Measurements from ENCODE around the gene RTP4. TPM values are rescaled to one million over a fixed set of nuclear protein-coding genes. Genes with fewer than 3 reads are reported as not detected.

RTP4 gene
- total and polyA plus RNA-seq, 10 of the 15 experiments (the other 5 are each of a cell fraction or from before 2014, with no cell fraction given), result 2.2 to 6.5 (median 3.9) TPM

GRCh38 chr3:187398955-187399354 is 30.8 kb downstream of the RTP4 start:
- DNase-seq (ENCODE audit: low read depth, low spot score), result no peak
- H3K27me3 ChIP-seq (replicated peaks in 1 of 2; ENCODE audit: control insufficient read depth in 2 of 2, insufficient read depth in 2 of 2, low read length in 1 of 2), result peaks cover 0 to 5% of the 10 kb centered on the region in 2 experiments; a peak in 1 of 4 replicates
- no peaks in the 10 kb centered on the region for H4K20me1 ChIP-seq (ENCODE audit: control insufficient read depth, insufficient read depth)
- no TSS peak for BruUV-seq (replicated peaks)
- CTCF ChIA-PET, result no interaction called here
- no peak for ATAC-seq
- no peak for TF ChIP-seq ZBED1 (IDR thresholded peaks at IDR 0.05; ENCODE audit: borderline replicate concordance)
- no peak for TF ChIP-seq ASH2L (IDR thresholded peaks at IDR 0.05; ENCODE audit: borderline replicate concordance, low read depth)
- TF ChIP-seq TCF3 (IDR thresholded peaks at IDR 0.05; ENCODE audit: borderline replicate concordance, insufficient read depth, low read depth, low read length), result no peak
- TF ChIP-seq BCL11A (IDR thresholded peaks at IDR 0.05; ENCODE audit: low read depth, low read length), result no peak
- no peak for TF ChIP-seq JUNB (IDR thresholded peaks at IDR 0.05)
- TF ChIP-seq, protein P1, sequence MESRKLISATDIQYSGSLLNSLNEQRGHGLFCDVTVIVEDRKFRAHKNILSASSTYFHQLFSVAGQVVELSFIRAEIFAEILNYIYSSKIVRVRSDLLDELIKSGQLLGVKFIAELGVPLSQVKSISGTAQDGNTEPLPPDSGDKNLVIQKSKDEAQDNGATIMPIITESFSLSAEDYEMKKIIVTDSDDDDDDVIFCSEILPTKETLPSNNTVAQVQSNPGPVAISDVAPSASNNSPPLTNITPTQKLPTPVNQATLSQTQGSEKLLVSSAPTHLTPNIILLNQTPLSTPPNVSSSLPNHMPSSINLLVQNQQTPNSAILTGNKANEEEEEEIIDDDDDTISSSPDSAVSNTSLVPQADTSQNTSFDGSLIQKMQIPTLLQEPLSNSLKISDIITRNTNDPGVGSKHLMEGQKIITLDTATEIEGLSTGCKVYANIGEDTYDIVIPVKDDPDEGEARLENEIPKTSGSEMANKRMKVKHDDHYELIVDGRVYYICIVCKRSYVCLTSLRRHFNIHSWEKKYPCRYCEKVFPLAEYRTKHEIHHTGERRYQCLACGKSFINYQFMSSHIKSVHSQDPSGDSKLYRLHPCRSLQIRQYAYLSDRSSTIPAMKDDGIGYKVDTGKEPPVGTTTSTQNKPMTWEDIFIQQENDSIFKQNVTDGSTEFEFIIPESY (IDR thresholded peaks at IDR 0.05), result no peak
- no peak for TF ChIP-seq PRDM15 (CRISPR knock-in tag; IDR thresholded peaks at IDR 0.05)
- TF ChIP-seq, protein P2, sequence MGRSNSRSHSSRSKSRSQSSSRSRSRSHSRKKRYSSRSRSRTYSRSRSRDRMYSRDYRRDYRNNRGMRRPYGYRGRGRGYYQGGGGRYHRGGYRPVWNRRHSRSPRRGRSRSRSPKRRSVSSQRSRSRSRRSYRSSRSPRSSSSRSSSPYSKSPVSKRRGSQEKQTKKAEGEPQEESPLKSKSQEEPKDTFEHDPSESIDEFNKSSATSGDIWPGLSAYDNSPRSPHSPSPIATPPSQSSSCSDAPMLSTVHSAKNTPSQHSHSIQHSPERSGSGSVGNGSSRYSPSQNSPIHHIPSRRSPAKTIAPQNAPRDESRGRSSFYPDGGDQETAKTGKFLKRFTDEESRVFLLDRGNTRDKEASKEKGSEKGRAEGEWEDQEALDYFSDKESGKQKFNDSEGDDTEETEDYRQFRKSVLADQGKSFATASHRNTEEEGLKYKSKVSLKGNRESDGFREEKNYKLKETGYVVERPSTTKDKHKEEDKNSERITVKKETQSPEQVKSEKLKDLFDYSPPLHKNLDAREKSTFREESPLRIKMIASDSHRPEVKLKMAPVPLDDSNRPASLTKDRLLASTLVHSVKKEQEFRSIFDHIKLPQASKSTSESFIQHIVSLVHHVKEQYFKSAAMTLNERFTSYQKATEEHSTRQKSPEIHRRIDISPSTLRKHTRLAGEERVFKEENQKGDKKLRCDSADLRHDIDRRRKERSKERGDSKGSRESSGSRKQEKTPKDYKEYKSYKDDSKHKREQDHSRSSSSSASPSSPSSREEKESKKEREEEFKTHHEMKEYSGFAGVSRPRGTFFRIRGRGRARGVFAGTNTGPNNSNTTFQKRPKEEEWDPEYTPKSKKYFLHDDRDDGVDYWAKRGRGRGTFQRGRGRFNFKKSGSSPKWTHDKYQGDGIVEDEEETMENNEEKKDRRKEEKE (IDR thresholded peaks at IDR 0.05), result no peak
- TF ChIP-seq, protein P3, sequence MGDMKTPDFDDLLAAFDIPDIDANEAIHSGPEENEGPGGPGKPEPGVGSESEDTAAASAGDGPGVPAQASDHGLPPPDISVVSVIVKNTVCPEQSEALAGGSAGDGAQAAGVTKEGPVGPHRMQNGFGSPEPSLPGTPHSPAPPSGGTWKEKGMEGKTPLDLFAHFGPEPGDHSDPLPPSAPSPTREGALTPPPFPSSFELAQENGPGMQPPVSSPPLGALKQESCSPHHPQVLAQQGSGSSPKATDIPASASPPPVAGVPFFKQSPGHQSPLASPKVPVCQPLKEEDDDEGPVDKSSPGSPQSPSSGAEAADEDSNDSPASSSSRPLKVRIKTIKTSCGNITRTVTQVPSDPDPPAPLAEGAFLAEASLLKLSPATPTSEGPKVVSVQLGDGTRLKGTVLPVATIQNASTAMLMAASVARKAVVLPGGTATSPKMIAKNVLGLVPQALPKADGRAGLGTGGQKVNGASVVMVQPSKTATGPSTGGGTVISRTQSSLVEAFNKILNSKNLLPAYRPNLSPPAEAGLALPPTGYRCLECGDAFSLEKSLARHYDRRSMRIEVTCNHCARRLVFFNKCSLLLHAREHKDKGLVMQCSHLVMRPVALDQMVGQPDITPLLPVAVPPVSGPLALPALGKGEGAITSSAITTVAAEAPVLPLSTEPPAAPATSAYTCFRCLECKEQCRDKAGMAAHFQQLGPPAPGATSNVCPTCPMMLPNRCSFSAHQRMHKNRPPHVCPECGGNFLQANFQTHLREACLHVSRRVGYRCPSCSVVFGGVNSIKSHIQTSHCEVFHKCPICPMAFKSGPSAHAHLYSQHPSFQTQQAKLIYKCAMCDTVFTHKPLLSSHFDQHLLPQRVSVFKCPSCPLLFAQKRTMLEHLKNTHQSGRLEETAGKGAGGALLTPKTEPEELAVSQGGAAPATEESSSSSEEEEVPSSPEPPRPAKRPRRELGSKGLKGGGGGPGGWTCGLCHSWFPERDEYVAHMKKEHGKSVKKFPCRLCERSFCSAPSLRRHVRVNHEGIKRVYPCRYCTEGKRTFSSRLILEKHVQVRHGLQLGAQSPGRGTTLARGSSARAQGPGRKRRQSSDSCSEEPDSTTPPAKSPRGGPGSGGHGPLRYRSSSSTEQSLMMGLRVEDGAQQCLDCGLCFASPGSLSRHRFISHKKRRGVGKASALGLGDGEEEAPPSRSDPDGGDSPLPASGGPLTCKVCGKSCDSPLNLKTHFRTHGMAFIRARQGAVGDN (IDR thresholded peaks at IDR 0.05), result no peak
- TF ChIP-seq SPI1 (IDR thresholded peaks at IDR 0.05; ENCODE audit: borderline replicate concordance, insufficient read depth, low read depth, low read length), result no peak
- no peak for TF ChIP-seq RBBP5 (conservative IDR thresholded peaks at IDR 0.05)
- no peak for TF ChIP-seq RFX5 (IDR thresholded peaks at IDR 0.05; ENCODE audit: low read depth, low read length)
- no peak for TF ChIP-seq YY1 (IDR thresholded peaks at IDR 0.05; ENCODE audit: low read depth, low read length)
- SMC1A ChIA-PET (ENCODE audit: uncharacterized antibody, unreplicated experiment), result no interaction called here
- no peaks in the 10 kb centered on the region for H3K79me2 ChIP-seq (ENCODE audit: control insufficient read depth, insufficient read depth, low read length)
- in situ Hi-C loops (cut with MboI) (no loop called here), intact Hi-C loops (cut with micrococcal nuclease; ENCODE audit: unreplicated experiment) (no loop called here)
- RAD21 ChIA-PET (ENCODE audit: unreplicated experiment), result no interaction called here
- no peaks in the 10 kb centered on the region for H3K9me3 ChIP-seq (replicated peaks; ENCODE audit: control insufficient read depth, insufficient read depth, low read length)
- no peak overlapping the region for H2AFZ ChIP-seq (ENCODE audit: control insufficient read depth, low read depth, low read length)
- no peak overlapping the region for H3K4me3 ChIP-seq
- H3K9ac ChIP-seq (ENCODE audit: control insufficient read depth, insufficient read depth, low read length), result no peak overlapping the region
- no peaks in the 10 kb centered on the region for H3K36me3 ChIP-seq (ENCODE audit: control insufficient read depth in 2 of 2, insufficient read depth in 2 of 2, low read length in 1 of 2)
- H3K4me1 ChIP-seq (ENCODE audit: control insufficient read depth, insufficient read depth, low read length), result no peaks in the 10 kb centered on the region
- no peak overlapping the region for H3K4me2 ChIP-seq (ENCODE audit: control insufficient read depth, insufficient read depth)
- H3K27ac ChIP-seq (ENCODE audit: control insufficient read depth, insufficient read depth), result no peak overlapping the region
- POLR2A ChIA-PET, result no interaction called here
- FAIRE-seq, result no peak
